Prostate gland (tissue), 2 donors: ENCODE data around the gene MLF2. TPM values are rescaled to one million over a fixed set of nuclear protein-coding genes. Genes with fewer than 3 reads are reported as not detected.

Source experiments
- DNase-seq: peaks from one replicate; pipeline ENCODE4 v3.0.0-alpha.2; 2019; ENCODE audit warnings: low spot score
- H3K27ac ChIP-seq, 2 donors: fragments of 200-600 bp; sonication (generic); 2 replicates each; pipeline ENCODE4 v1.5.1; 2017 to 2019
- H3K27me3 ChIP-seq: fragments of 200-600 bp; sonication (generic); replicated peaks from 2 replicates; pipeline ENCODE4 v1.5.1; 2019; ENCODE audit not compliant: insufficient read depth
- H3K36me3 ChIP-seq, 2 donors: fragments of 200-600 bp; sonication (generic); 1 replicate in 1 of 2; 2 replicates in 1 of 2; pipeline versions ENCODE4 v1.5.1 to v1.8.1; 2017 to 2019
- H3K4me1 ChIP-seq: fragments of 200-600 bp; sonication (generic); replicated peaks from 2 replicates; pipeline ENCODE4 v1.5.1; 2019
- H3K4me3 ChIP-seq, 2 donors: fragments of 200-600 bp; sonication (generic); 2 replicates each; pipeline ENCODE4 v1.5.1; 2017 to 2019
- H3K9me3 ChIP-seq: fragments of 200-600 bp; sonication (generic); 2 replicates; pipeline ENCODE4 v1.5.1; 2017
- POLR2A ChIP-seq: fragments of 450-650 bp; IDR thresholded peaks from one replicate; pipeline ENCODE4 v1.6.1; 2016; ENCODE audit warnings: antibody characterized with exemption, mild to moderate bottlenecking
- POLR2AphosphoS5 ChIP-seq: sonication (generic); formaldehyde crosslinking; IDR thresholded peaks from one replicate; pipeline ENCODE4 v1.6.1; 2017; ENCODE audit warnings: antibody characterized with exemption
- WGBS: methylation state at CpG from one replicate; pipeline ENCODE4 v1.1.5; 2018; 5-methylcytosine and 5-hydroxymethylcytosine counted together
- intact Hi-C: fragments of 100-400 bp; cut with DNase I; formaldehyde crosslinking; loops from one replicate; pipeline ENCODE4 v1.14.2; 2022
- total RNA-seq, 2 donors: library from RNA; depleted of rRNA; stranded (reverse); fragments of >200 nt; gene quantifications; one replicate each; pipeline ENCODE4 v1.1.0, GENCODE V29; 2016
- TF ChIP-seq, protein P1 (sequence below), 4 experiments: fragments of 200-600 bp in 2 of 4; fragments of 450-650 bp in 2 of 4; sonication (generic) in 2 of 4; IDR thresholded peaks; 1 replicate in 3 of 4; 2 replicates in 1 of 4; pipeline ENCODE4 v1.5.1; 2016 to 2019; ENCODE audit warnings: antibody characterized with exemption in 4 of 4, mild to moderate bottlenecking in 2 of 4, moderate library complexity in 2 of 4

Gene MLF2
- total RNA-seq, 2 donors from 2014 or later = 267 to 282 TPM

DNA sequence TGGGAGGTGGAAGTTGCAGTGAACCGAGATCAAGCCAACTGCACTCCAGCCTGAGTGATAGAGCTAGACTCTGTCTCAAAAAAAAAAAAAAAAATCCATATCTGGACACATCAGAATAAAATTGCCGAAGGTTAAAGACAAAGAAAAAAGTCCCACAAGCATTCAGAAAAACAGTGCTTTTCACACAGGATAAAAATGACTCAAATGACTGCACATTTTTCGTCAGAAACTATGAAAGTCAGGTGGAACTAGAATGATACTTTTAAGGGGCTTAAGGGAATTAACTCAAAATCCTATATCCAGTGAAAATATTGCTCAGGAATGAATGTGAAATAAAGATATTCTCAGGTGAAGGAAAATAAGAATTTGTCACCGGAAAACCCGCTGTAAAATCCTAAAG, 16.2 kb downstream of the MLF2 start:
- 95% methylated on average over 5 of the region's 5 CpGs for WGBS
- intact Hi-C loops = loop anchor here (5.0 kb wide), 1 partner anchor 41 kb away; no protein-coding TSS in a partner anchor
- Histone ChIP-seq H3K27me3 (no peaks in the 10 kb centered on the region), H3K27ac (no peak overlapping the region), H3K4me3 (no peak overlapping the region), H3K9me3 (no peaks in the 10 kb centered on the region), H3K4me1 (no peaks in the 10 kb centered on the region), H3K36me3 (no peaks in the 10 kb centered on the region)
- TF ChIP-seq POLR2A (no peak), POLR2AphosphoS5 (no peak)
- TF ChIP-seq, protein P1, sequence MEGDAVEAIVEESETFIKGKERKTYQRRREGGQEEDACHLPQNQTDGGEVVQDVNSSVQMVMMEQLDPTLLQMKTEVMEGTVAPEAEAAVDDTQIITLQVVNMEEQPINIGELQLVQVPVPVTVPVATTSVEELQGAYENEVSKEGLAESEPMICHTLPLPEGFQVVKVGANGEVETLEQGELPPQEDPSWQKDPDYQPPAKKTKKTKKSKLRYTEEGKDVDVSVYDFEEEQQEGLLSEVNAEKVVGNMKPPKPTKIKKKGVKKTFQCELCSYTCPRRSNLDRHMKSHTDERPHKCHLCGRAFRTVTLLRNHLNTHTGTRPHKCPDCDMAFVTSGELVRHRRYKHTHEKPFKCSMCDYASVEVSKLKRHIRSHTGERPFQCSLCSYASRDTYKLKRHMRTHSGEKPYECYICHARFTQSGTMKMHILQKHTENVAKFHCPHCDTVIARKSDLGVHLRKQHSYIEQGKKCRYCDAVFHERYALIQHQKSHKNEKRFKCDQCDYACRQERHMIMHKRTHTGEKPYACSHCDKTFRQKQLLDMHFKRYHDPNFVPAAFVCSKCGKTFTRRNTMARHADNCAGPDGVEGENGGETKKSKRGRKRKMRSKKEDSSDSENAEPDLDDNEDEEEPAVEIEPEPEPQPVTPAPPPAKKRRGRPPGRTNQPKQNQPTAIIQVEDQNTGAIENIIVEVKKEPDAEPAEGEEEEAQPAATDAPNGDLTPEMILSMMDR (IDR thresholded peaks at IDR 0.05) = no peak
- DNase-seq = no peak

DNA sequence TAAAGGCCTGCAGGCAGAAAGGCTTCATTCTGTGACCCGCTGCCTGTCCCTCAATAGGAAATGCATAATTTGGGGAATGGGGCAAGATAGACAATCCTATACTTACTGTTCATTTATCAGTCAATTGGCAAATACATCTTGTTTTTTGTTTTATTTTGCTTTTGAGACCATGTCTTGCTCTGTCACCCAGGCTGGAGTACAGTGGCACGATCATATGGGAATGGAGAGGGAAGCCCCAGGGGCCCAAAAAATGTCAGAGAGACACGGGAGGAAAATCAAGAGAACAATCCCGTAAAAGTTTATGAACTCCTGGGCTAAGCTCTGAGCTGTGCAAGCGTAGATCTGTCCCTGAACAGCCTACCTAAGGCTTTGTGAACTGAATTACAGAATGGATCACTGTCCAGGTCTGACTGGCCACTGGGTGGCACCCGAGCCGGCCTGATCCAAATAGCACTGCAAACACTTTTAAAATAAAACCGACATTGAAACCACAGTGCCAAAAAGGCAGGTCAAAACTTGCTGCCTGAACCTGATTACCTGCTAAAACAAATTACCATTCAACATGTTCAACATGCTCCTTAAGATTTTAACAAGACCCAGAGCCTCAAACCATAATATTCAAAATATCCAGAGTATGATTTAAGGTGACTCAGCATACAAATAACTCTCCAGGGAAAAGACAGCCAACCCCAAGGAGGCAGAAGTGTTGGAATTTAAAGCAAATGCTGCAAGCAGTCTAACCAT, 17.3 kb downstream of the MLF2 start:
- Histone ChIP-seq H3K4me1 (no peaks in the 10 kb centered on the region), H3K27me3 (no peaks in the 10 kb centered on the region), H3K36me3 (peaks cover 3 to 8% of the 10 kb centered on the region in 2 donors), H3K27ac (peak overlapping the region; percentile 20 to 57), H3K4me3 (no peak overlapping the region), H3K9me3 (no peaks in the 10 kb centered on the region)
- WGBS = 22% methylated on average over 8 of the region's 8 CpGs
- intact Hi-C loops = loop anchor here (5.0 kb wide), 1 partner anchor 42 kb away; no protein-coding TSS in a partner anchor
- TF ChIP-seq POLR2A (no peak), POLR2AphosphoS5 (peak; percentile 88)
- TF ChIP-seq, protein P1 (IDR thresholded peaks at IDR 0.05) = peak; percentile 31 to 93 (median 82)
- peak; percentile 88 for DNase-seq

GRCh38 chr12:6734506-6735387, 18.2 kb downstream of the MLF2 start:
- peak overlapping the region; percentile 20 to 57 for H3K27ac ChIP-seq
- TF ChIP-seq POLR2AphosphoS5 (no peak), POLR2A (no peak)
- TF ChIP-seq, protein P1 (IDR thresholded peaks at IDR 0.05) = no peak
- WGBS = 75% methylated on average over 10 of the region's 10 CpGs
- DNase-seq = no peak
- peaks cover 5 to 8% of the 10 kb centered on the region in 2 donors for H3K36me3 ChIP-seq
- no peaks in the 10 kb centered on the region for H3K9me3 ChIP-seq
- no peaks in the 10 kb centered on the region for H3K27me3 ChIP-seq
- no peaks in the 10 kb centered on the region for H3K4me1 ChIP-seq
- H3K4me3 ChIP-seq = no peak overlapping the region
- intact Hi-C loops = loop anchor here (5.0 kb wide), 1 partner anchor 43 kb away; no protein-coding TSS in a partner anchor

DNA sequence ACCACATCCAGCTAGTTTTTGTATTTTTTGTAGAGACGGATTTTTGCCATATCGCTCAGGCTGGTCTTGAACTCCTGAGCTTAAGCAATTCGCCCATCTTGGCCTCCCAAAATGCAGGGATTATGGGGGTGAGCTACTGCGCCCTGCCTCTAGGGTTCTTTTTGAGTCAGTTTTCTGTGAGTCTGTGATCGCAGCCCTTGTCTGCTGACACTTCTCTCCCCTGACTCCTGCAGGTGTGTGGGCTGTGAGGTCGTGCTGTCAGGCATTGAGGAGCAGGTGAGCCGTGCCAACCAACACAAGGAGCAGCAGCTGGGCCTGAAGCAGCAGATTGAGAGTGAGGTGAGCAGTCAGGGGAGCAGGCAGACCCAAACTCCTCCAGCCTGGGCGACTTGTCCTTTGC, 22.8 kb downstream of the MLF2 start:
- Histone ChIP-seq H3K9me3 (no peaks in the 10 kb centered on the region), H3K27ac (no peak overlapping the region), H3K4me3 (no peak overlapping the region), H3K4me1 (no peaks in the 10 kb centered on the region), H3K36me3 (peaks cover 13 to 14% of the 10 kb centered on the region in 2 donors), H3K27me3 (no peaks in the 10 kb centered on the region)
- 87% methylated on average over 8 of the region's 8 CpGs for WGBS
- DNase-seq = no peak
- intact Hi-C loops = no loop called here
- no peak for TF ChIP-seq POLR2A
- no peak for TF ChIP-seq POLR2AphosphoS5

DNA sequence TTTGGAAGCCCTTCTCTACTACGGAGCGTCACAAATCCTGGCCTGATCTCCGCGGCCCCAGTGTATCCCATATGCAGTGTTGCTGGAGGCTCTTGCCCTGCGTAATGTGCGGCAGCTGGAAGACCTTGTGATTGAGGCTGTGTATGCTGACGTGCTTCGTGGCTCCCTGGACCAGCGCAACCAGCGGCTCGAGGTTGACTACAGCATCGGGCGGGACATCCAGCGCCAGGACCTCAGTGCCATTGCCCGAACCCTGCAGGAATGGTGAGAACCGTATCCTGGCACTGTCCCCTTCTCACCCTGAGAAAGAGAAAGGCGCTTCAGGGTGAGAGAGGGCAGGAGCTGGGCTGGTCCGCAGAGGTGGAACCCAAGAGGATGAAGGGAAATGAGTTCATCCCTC, 23.8 kb downstream of the MLF2 start:
- no peak for DNase-seq
- no peaks in the 10 kb centered on the region for H3K4me1 ChIP-seq
- H3K4me3 ChIP-seq = no peak overlapping the region
- H3K36me3 ChIP-seq = peaks cover 13 to 14% of the 10 kb centered on the region in 2 donors
- WGBS = 96% methylated on average over 18 of the region's 18 CpGs
- H3K27ac ChIP-seq = no peak overlapping the region
- H3K27me3 ChIP-seq = no peaks in the 10 kb centered on the region
- H3K9me3 ChIP-seq = no peaks in the 10 kb centered on the region
- intact Hi-C loops = no loop called here
- TF ChIP-seq POLR2A (no peak), POLR2AphosphoS5 (no peak)
- TF ChIP-seq, protein P1 (IDR thresholded peaks at IDR 0.05) = no peak
